DMS53 (cell line): ENCODE results near the gene FCGBP.
"Not testable (repeated sequence)": the region's sequence is repeated elsewhere in the genome, so short reads cannot be mapped to it uniquely, and the experiment has no call there.

ENCODE experiments used
- DNase-seq: peaks from one replicate; lab custom pipeline; 2025; lab: John Stamatoyannopoulos, UW

The FCGBP gene

DNA sequence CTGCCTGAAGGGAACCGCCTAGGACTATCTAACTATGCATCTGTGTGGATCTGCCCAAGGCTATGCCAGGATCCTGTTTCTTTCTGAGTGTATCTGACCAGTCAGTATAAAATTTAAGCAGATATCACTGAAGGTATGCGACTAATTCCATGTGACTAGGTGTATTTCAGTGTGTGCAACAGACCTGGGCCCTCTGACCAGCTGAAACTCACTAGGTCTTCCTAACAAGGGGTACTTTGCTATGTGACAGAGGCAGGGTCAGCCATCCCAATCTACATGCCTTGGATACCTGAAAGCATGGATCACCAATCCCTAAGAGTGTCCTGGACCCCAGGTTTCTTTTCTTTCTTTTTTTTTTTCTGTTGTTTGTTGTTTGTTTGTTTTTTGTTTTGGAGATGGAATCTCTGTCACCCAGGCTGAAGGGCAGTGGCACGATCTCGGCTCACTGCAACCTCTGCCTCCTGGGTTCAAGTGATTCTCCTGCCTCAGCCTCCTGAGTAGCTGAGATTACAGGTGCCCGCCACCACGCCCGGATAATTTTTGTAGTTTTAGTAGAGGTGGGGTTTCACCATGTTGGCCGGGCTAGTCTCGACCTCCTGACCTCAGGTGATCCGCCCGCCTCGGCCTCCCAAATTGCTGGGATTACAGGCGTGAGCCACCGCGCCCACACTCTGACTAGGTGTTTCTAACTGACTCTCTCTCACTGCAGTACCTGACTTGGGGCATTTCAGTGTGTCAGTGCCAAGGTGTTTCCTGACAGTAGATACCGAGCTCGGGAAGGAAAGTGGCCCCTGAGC is 43.5 kb downstream of the FCGBP start:
- no peak for DNase-seq

DNA sequence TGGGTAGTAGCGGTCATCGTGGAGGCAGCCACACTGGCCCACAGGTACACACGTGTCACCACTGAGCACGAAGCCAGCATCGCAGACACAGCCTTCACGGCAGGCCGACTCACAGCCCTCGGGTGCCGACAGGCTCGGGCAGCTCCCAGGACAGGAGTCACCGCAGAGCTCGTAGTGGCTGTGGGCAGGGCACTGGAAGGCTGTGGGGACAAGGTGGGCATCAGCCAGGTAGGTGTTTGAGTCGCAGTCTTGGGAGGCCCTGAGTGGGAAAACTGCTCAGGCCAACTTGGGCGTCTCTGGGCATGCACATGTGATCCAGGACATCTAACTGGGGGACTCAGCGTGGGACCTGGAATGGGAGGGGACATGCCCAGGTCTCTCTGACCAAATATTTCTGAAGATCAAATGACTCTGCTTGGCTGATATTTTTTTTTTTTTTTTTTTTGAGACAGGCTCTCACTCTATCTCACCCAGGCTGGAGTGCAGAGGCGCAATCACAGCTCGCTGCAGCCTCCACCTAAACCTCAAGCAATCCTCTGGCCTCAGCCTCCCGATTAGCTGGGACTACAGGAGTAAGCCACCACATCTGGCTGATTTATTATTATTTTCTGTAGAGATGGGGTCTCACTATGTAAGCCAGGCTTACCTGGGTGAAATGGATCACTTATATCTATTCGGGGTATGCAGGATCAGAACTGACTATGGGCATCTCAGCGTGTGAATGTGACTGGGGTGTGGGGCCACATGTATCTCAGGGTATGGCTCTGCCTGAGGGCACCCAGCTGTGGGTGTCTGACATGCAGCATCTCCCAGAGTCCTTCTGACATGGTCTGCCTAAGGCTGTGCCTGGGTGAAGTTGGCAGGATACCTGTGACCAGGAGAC is 44.3 kb downstream of the FCGBP start:
- not testable (repeated sequence) for DNase-seq

DNA sequence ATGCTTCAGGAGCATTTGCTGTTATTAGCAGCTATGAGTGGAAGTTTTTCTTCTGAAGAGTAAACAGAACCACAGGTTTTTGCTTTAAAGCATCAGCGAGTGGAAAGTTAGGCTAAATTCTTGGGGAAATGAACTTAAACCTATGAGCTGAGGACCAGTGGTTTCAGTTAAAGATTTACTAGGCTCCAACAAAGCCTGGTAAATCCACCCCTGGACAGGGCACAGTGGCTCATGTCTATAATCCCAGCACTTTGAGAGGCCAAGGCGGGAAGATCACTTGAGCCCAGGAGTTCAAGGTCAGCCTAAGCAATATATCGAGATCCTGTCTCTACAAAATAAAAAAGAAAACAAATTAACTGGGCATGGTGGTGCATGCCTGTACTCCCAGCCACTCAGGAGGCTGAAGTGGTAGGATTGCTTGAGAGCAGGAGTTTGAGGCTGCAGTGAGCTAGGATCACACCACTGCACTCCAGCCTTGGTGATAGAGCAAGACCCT is 46.9 kb downstream of the FCGBP start:
- DNase-seq: not testable (repeated sequence)

DNA sequence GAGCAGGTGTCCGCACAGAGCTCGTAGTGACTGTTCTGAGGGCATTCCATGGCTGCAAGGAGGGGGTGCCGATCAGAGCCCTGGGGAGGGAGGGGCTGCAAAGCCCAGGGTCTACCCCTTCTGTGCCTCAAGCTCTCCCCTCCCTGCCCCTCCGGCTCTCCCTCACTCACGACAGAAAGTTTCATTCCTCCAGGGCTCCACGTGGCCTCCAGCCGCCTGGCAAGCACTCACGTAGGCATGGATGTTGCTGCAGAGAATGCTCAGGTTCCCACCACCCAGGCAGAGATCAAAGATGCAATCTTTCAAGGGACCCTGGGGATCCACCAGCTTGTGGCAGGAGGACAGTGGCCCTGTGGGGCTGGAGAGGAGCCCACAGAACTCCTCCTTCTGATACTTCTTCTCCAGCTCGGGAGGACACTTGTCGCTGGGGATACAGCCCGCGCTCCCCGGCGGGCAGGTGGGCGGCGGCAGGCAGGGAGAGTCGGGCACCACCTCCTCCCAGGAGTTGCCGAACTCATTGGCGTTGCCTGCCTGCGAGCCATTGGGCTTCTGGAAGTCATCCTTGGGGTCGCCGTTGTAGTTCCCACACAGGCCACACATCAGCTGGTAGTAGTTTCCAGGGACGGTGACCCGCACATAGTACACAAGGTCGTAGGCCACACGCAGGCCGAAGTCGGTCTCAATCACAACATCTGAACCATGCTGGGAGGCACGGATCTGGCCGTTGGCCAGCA is 48.4 kb downstream of the FCGBP start:
- not testable (repeated sequence) for DNase-seq

DNA sequence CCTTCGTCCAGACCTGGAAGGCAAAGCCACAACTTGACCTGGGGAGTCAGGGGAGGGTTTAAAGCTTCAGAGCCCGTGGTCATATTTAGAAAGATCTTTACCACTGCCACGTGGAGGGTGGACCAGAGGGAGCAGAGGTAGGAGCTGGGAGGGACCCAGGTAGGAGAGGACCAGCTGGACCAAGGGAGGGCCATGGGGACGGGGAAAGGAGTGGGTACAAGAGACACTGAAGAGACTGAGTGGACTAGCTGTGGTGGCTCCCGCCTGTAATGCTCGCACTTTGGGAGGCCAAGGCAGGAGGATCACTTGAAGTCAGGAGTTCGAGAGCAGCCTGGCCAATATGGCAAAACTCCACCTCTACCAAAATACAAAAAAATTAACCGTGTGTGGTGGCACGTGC is 49.7 kb downstream of the FCGBP start:
- not testable (repeated sequence) for DNase-seq
